DMS 273 (cell line): ENCODE measurements around the gene TPGS1.

Experiments used
- DNase-seq: peaks from one replicate; lab custom pipeline; 2025; ENCODE audit not compliant: unreplicated experiment; lab: John Stamatoyannopoulos, UW

The TPGS1 gene

DNA sequence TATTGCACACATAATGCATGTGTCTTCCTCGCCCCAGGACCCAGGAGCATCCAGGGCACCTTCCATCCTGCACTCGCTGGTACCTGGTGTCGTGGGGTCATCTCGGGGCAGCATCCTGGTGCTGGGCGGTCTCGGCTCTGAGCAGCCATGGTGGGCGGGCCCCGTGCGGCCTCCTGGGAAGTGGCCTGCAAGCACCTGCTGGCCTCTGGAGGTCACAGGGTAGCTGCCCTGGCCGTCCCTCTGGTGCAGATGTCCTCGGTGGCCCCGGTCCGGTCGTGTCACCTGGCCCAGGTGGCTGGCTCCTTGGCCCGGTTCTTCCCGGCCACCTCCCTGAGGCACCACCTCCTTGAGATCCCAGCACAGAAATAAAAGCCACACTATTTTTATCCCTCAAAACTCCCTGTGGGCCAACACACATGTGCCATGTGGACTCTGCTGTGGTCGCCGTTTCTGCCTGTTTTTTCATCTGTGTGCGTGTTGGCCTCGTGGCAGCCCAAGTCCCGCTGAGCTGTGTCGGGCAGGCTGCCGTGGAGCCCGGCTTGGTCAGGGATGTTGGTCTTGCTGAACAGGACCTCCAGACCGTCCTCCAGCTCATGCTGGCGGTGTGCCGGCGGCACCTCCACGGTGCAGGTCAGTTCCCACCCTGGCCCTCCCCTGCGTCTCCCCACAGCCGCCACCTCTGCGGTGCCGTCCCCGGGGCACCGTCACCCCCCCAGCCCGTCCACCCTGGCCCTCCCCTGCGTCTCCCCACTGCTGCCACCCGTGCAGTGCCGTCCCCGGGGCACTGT, 31.5 kb downstream of the TPGS1 start:
- DNase-seq = no peak

DNA sequence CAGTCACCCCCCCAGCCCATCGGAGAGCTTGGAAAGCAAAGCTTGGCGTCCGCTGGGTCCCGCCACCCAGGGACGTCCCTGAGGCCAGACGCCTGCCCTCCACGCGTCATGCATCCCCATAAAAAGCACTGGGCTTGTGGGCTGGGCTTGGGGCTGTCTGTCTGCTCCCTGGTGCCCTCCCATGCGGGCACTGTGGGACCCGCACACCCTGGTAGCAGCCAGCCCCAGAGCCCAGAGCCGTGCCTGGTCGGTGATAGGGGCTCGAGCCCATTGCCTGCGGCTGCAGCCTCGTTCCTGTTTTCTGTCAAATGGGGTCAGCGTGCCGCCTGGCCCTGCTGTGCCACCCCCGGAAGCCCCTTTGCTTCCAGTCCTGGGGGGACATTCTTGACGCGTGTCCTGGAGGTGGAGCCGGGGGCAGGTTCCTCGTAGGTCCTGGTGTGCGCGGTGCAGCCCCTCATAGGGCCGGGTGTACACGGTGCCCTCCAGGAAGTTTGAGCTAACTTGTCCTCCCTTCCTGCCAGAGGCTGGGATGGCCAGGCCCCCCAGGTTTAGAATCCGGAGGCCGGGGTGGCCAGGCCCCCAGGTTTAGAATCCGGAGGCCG, 32.2 kb downstream of the TPGS1 start:
- DNase-seq = no peak

DNA sequence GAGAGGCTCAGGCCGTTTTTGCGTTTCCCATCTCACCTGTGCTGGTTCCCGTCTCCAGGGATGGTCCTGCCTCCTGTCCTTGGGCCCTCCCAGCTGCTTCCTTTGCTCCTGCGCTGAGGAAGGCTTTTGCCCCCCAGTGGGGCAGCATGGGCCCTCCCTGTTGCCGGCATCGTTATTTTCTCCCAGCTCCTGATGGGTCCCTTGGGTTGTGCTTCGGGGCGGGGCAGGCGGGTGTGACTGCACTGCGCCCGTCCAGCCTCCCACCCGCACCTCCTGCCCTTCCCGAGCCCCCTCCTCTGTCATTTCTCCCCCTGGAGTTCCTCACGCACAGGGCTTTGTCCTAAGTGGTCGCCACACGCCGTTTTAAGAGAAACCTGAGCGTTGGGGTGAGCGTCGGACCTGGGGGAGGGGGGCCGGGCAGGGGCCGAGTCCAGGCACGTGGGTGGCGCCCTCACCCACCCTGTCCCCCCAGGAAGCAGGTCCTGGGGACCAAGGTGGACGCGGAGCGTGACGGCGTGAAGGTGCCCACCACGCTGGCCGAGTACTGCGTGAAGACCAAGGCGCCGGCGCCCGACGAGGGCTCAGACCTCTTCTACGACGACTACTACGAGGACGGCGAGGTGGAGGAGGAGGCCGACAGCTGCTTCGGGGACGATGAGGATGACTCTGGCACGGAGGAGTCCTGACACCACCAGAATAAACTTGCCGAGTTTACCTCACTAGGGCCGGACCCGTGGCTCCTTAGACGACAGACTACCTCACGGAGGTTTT, 33.8 kb downstream of the TPGS1 start:
- DNase-seq = no peak

DNA sequence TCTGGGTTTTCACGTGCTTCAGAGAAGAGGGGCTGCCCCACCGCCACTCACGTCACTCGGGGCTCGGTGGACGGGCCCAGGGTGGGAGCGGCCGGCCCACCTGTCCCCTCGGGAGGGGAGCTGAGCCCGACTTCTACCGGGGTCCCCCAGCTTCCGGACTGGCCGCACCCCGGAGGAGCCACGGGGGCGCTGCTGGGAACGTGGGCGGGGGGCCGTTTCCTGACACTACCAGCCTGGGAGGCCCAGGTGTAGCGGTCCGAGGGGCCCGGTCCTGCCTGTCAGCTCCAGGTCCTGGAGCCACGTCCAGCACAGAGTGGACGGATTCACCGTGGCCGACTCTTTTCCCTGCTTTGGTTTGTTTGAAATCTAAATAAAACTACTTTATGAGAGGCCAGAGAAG, 34.4 kb downstream of the TPGS1 start:
- no peak for DNase-seq

DNA sequence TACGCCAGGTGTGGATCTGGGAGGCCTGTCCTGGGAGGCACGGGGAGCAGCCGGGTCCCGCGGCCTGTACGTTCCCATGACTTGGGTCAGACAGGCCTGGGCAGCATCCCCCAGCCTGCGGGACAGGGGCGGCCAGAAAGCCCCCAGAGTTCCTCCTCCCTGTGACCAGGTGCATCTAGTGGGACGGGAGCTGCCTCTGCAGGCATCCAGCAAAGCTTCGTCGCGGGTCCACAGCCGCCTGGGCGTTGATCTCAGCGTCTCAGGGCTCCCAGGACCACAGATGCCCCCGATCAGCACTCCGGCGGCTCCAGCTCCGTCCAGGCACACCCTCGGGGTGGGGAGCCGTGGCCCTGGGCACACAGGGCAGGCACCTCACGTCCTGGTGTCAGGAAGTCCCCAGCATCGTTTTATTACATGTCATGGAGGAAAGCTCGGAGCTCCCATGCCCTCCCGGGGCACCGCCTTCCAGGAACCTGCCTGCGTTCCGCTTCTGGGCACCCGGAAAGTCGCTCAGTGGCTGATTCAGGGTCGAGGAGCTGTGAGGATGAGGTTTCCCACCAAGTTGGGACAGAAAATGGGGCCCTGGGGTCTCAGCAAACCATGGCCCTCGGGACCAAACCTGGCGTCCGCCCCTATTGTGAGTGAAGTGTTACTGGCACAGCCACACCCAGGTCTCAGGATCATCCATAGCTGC, 35.0 kb downstream of the TPGS1 start:
- DNase-seq = no peak

DNA sequence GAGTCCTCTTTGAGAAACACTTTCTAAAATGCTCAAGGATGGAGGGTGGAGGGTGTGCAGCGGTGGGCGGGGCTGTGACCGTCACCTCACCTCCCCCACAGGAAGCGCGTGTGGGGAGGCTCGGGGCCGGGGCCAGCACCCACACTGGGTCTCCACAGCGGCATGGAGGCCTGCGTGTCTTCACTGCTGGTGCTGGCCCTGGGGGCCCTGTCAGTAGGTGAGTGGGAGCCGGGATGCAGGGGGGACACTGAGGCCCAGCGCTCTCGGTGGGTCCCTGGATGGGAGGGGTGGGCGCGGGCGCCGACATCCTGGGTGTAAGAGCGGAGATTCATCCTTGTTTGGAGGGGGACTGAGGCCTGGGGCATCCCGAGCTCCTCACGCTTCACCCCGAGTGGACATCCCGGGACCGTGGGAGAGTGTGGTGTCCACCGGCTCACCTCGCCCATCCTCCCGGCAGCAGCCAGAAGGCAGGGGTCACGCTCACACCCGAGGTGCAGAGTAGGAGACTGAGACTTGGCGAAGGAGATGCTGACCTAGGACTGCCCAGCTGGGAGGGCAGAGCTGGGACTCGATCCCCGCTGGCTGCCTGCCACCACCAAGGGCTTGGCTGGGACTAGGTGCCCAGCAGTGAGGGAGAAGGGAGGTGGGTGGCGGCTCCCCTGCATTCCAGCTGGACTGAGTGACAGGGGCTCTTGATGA, 36.8 kb downstream of the TPGS1 start, which contains the start of gene GZMM:
Gene GZMM (plus strand): TSS at position 144 of the 699 bp plus-strand sequence. CDS start 19 bp downstream, at position 163.
- DNase-seq = no peak

DNA sequence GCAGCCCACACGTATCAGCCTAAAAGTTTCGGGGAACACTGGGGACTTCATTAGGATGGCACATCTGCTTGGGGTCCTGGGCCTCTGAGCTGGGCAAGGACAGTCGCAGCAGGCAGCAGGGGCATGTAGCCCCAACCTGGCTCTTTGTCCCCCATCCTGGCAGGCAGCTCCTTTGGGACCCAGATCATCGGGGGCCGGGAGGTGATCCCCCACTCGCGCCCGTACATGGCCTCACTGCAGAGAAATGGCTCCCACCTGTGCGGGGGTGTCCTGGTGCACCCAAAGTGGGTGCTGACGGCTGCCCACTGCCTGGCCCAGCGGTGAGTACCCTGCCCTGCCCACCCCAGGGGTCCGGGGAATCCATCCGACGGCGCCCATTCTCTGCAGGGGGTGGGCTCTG, 39.8 kb downstream of the TPGS1 start:
- DNase-seq = no peak

DNA sequence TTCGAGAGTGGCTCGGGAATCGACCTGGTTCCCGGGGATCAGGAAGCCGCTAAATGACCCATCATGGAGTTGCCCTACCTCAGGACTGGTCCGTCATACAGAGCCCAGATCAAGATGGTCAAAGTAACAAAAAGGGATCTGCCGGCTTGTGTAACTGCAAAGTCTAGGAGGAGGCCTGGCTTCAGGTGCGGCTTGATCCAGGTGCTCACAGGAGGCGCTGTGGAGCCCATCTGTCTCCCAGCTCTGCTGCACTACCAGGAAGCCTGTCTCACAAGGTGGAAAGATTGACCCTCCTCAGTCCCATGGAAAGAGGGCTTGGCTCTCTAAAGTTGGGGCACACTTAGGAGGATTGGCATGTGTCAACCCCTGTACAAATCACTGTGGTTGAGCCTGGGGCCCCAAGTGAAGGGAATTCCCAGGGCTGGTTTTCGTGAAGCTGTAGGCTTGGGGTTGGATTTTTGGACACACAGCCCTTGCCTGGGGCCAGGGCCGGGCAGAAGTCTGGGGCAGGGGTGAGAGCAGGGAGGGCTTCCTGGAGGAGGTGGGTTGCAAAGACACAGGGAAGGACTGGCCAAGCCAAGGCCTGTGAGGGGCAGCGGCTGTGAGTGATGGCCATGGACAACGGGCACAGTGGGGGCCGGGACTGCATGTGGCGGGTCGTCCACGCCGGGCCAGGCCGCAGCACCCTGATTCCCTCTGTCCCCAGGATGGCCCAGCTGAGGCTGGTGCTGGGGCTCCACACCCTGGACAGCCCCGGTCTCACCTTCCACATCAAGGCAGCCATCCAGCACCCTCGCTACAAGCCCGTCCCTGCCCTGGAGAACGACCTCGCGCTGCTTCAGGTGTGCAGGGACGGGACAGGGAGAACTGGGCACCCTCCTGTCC, 40.8 kb downstream of the TPGS1 start:
- no peak for DNase-seq

DNA sequence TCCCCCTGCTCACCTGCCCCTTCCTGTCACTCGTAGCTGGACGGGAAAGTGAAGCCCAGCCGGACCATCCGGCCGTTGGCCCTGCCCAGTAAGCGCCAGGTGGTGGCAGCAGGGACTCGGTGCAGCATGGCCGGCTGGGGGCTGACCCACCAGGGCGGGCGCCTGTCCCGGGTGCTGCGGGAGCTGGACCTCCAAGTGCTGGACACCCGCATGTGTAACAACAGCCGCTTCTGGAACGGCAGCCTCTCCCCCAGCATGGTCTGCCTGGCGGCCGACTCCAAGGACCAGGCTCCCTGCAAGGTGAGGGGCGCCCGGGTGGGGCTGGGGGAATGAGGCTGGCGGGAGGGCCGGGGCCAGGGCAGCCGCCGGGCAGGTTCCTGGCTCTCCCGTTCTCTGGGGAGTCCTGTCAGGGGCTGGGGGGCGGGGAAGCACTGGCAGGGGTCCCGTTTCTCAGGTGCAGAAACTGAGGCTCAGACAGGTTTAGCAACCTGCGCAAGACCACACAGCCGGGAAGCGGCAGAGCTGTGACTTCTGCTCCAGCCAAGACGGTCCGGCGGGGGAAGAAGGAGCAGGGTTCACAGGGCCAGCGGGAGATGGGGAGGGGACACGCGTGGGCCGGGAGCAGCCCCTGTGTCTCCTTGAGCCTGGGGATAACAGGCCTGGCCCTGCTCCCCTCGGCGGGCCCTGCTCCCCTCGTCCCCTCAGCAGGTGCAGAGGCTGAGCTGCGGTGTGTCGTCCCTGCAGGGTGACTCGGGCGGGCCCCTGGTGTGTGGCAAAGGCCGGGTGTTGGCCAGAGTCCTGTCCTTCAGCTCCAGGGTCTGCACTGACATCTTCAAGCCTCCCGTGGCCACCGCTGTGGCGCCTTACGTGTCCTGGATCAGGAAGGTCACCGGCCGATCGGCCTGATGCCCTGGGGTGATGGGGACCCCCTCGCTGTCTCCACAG, 41.9 kb downstream of the TPGS1 start:
- no peak for DNase-seq

DNA sequence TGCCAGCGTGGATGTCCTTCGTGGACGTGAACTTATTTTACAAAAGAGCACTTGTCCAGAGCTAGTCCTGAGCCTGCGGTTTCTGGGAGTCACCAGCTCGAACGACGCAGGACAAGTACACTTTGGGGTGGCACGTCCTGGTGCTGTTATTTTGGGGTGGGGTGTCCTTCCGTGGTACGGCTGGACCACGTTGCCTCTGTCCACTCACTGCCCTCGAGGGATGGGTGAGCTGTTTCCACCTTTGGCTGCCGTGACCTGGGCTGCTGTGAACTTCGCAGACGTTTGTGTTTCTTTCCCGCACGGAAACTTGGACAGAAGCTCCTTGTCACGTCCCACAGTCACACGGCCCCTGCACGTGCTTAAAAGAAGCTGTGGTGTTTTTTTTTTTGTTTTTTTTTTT, 47.5 kb downstream of the TPGS1 start:
- no peak for DNase-seq

DNA sequence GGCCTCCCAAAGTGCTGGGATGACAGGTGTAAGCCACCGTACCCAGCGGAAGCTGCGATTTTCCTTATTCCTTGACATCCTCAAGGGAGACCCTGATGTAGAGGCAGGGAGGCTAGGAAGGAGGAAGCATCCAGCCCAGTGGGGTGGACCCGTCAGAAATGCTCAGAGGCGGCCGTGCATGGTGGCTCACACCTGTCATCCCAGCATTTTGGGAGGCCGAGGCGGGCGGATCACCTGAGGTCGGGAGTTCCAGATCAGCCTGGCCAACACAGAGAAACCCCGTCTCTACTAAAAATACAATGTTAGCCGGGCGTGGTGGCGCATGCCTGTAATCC, 48.1 kb downstream of the TPGS1 start:
- no peak for DNase-seq

DNA sequence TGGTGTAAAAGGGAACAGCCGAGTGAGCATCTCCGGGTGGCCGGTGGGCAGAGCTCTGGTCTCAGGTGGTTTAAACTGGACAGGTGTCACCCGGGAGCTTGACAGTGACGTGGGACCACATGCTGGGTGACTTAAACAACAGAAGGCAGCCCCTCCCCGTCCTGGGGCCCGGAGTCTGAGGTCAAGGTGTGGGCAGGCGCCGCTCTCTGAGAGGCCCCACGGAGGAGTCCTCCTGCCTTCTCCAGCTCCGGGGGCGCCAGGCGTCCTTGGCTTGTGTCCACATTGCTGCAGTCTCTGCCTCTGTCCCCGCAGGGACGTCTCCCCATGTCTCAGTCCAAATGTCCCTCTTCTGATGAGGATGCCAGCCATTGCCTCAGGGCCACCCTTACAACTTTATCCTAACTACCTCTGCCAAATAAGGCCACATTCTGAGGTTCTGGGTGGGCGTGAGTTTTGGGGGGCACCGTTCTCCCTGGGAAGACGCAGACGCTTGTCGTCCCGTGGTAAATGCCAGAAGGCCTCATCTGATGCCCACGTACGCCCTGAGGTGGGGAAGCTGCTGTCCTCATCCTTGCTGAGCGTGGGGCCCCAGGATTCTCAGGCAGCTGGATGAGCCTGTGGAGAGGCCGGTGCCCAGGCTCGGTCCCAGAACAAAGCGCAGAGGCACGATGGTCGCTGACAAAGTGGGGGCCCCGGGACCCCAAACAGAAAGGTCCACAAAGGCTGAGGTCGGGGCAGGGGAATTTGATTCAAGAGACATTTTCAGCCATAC, 49.5 kb downstream of the TPGS1 start:
- DNase-seq = no peak

DNA sequence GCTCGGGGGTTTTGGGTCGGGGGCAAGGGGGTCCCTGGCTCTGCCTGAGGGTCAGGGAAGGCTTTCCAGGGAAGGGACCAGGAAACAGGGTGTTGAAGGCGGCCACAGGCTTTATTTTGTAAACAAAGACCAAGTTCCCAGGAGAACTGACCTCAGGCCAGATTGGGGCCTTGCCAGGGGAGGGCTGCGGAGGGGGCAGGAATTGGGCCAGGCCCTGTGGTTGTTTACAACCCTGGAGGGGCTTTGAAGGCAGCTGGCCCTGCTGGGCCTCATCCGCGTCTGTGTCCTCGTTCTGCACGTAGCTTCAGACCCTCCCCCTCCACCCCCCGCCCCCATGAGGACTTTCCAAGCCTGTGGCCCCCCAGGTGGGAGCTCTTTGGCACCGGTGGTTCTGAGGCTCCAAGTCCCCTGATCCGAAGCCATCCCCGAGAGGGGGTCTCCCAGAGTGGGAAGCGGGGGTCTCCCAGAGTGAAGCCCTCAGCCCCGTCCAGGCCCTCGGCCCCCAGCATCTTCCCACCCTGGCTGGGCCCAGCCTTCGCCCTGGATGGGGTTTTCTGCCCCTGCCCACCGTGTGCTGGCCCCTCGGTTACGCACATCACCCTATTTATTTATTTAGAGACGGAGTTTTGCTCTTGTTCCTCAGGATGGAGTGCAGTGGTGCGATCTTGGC, 51.6 kb downstream of the TPGS1 start:
- no peak for DNase-seq

DNA sequence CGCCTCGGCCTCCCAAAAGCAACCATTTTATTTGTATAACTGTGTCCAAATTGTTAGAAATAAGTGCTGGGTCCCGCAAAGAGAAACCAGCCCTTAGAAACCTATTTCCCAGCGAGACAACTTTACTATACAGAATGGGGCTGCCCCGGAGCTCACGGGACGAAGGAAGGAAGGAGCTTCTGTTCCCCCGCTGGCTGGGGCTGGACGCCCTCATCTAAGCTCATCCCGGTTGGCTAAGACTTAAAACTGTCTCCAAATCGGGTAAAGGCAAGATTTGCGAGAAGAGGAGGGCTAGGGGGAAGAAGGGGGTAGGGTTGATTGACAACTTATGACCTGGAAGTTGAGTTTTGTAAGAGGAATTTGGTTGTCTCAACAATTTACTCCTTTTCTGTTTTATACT, 52.8 kb downstream of the TPGS1 start:
- no peak for DNase-seq

DNA sequence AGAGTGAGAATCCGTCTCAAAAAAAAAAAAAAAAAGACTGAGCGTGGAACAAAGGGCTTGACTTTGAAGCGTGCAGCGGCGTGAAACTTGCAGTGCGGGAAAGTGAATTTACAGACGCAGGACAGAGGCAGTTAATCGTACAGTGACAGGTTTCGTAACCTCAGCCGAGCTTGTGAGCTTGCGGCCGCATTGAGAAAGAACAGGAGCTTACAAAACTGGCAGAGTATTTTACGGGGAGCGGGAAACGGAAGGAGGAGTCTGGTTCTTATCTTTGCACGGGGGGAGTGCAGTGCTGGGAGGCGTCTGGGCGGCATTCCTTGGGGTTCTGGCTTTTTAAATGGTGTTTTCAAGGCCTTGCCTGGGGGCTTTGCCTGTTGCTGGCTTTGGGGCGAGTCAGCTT, 59.1 kb downstream of the TPGS1 start:
- DNase-seq = no peak

DNA sequence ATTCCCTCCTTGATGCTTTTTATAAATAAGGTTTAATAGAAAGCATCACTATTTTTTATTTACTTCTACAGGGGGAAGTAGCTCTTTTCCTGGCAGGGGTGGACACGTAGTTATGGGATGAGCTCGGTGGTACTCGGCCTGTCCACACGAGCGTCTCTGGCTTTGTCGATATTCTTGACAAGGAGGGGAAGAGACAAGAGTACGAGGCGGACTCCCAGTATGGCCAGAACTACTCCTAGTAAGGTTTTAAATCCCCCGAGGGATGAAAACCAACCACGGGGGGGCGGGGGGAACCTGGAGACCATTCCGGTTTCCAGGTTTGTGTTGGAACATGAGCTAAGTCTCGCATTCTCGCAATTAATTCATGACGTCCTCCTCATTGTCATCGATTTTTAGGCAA, 59.5 kb downstream of the TPGS1 start:
- no peak for DNase-seq

DNA sequence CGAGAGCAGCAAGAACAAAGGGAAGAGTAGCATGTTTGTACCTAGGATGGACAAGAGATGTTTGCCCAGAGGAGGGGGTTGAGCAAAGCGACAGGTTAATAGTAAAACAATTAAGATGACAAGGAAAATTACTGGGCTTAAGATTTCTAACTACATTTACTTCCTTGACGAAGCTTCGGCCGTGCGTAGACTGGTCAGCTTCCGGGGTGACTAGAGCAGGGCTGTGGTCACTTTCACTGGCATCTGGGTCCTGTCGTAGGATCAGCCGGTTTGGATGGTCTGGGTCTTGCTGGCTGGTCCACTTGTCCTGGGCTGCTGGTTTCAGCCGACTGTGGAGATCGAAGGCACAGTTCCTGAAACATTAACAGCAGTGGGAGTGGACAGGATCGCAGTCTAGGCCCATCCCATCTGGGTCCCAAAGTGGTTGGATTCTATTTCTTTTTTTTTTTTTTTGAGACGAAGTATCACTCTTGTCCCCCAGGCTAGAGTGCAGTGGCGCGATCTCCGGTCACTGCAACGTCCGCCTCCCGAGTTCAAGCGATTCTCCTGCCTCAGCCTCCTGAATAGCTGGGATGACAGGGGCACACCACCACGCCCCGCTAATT, 60.1 kb downstream of the TPGS1 start:
- no peak for DNase-seq
